Measurements from ENCODE around the gene FMN2. TPM values are rescaled to one million over a fixed set of nuclear protein-coding genes. Genes with fewer than 3 reads are reported as not detected.

Gene FMN2
- total RNA-seq, 2 donors from 2014 or later, result 26.9 to 27.2 TPM

DNA sequence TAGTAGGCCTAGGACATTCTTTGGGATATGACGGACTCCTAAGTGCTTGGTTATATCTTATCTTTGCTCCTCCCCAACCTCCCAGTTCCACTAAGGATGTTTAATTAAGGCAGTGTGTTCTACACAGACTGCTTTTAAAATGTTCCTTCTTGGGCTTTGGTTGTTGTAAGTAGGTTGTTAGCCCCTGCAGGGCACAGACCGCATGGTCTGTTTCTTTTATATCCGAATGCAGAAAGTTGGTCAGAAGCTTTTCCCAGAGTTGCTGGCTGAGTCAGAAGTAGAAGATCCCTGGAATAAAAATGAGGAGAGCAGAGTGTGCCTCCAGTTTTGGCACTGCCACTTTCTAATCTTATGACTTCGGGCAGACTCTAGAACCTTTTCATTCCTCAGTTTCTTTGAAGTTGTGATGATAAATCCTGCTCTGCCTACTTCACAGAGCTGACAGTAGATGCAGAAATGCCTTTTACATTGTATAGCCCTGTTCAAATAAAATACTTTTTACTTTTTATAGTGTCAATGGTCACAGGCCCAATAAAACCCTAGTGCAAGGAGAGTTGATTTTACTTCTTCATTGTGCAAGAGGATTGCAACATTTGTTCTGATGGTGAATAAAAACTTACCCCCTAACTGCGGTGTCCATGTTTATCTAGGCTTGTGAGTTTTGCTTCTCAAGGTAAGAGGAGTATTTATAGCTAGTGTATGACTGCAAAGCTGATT lies 18.4 kb downstream of the FMN2 start:
- Histone ChIP-seq H3K9ac (ENCODE audit: extremely low read depth, low read length, poor library complexity, severe bottlenecking) (no peak overlapping the region), H3K27me3 (ENCODE audit: control insufficient read depth, insufficient read depth, low read length, poor library complexity, severe bottlenecking) (no peaks in the 10 kb centered on the region), H3K4me3 (ENCODE audit: low read length) (no peak overlapping the region), H3K4me1 (ENCODE audit: control insufficient read depth, insufficient read depth, low read length) (peaks cover 14% of the 10 kb centered on the region), H3K36me3 (ENCODE audit: control insufficient read depth, insufficient read depth, low read length) (peaks cover 14% of the 10 kb centered on the region), H3K9me3 (ENCODE audit: control insufficient read depth, low read length) (no peaks in the 10 kb centered on the region), H3K27ac (ENCODE audit: low read depth, low read length) (no peak overlapping the region)
- no peak overlapping the region for H3K4me3 Mint-ChIP-seq
- H3K9me3 Mint-ChIP-seq, result no peaks in the 10 kb centered on the region
- WGBS, 2 experiments (ENCODE audit: insufficient coverage in 1 of 2, insufficient read length in 1 of 2), result 85 to 100% methylated on average over 3 to 5 of the region's 5 CpGs
- H3K27ac Mint-ChIP-seq, result no peak overlapping the region
- H3K36me3 Mint-ChIP-seq (ENCODE audit: low read depth), result peaks cover 2% of the 10 kb centered on the region
- no peaks in the 10 kb centered on the region for H3K27me3 Mint-ChIP-seq (ENCODE audit: insufficient read depth)
- H3K4me1 Mint-ChIP-seq, result peaks cover 29% of the 10 kb centered on the region
- no peak for DNase-seq
- TF ChIP-seq, protein P1, sequence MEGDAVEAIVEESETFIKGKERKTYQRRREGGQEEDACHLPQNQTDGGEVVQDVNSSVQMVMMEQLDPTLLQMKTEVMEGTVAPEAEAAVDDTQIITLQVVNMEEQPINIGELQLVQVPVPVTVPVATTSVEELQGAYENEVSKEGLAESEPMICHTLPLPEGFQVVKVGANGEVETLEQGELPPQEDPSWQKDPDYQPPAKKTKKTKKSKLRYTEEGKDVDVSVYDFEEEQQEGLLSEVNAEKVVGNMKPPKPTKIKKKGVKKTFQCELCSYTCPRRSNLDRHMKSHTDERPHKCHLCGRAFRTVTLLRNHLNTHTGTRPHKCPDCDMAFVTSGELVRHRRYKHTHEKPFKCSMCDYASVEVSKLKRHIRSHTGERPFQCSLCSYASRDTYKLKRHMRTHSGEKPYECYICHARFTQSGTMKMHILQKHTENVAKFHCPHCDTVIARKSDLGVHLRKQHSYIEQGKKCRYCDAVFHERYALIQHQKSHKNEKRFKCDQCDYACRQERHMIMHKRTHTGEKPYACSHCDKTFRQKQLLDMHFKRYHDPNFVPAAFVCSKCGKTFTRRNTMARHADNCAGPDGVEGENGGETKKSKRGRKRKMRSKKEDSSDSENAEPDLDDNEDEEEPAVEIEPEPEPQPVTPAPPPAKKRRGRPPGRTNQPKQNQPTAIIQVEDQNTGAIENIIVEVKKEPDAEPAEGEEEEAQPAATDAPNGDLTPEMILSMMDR (conservative IDR thresholded peaks at IDR 0.05), result no peak

DNA sequence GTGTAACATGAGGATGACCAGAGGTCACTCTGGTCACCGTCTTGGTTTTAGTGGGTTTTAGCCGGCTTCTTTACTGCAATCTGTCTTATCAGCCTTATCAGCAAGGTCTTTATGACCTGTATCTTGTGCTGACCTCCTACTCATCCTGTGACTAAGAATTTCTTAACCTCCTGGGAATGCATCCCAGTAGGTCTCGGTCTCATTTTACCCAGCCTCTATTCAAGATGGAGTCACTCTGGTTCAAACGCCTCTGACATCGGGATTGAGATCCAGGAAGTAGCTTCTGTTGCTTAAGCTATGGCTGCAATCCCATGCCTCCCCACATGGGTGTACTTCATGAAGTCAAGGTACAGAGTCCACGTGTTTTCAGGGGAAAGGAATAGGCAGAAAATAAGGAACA lies 19.9 kb downstream of the FMN2 start:
- peaks cover 19% of the 10 kb centered on the region for H3K36me3 ChIP-seq (ENCODE audit: control insufficient read depth, insufficient read depth, low read length)
- H3K27me3 ChIP-seq (ENCODE audit: control insufficient read depth, insufficient read depth, low read length, poor library complexity, severe bottlenecking), result no peaks in the 10 kb centered on the region
- H3K9me3 ChIP-seq (ENCODE audit: control insufficient read depth, low read length), result no peaks in the 10 kb centered on the region
- 89 to 92% methylated on average over 4 to 6 of the region's 6 CpGs for WGBS, 2 experiments (ENCODE audit: insufficient coverage in 1 of 2, insufficient read length in 1 of 2)
- DNase-seq, result peak; percentile 57
- H3K27ac ChIP-seq (ENCODE audit: low read depth, low read length), result no peak overlapping the region
- H3K9ac ChIP-seq (ENCODE audit: extremely low read depth, low read length, poor library complexity, severe bottlenecking), result no peak overlapping the region
- H3K4me1 ChIP-seq (ENCODE audit: control insufficient read depth, insufficient read depth, low read length), result peaks cover 14% of the 10 kb centered on the region
- TF ChIP-seq, protein P1 (conservative IDR thresholded peaks at IDR 0.05), result peak; percentile 56
- no peak overlapping the region for H3K27ac Mint-ChIP-seq
- H3K27me3 Mint-ChIP-seq (ENCODE audit: insufficient read depth), result no peaks in the 10 kb centered on the region
- peaks cover 2% of the 10 kb centered on the region for H3K36me3 Mint-ChIP-seq (ENCODE audit: low read depth)
- H3K9me3 Mint-ChIP-seq, result no peaks in the 10 kb centered on the region
- no peak overlapping the region for H3K4me3 Mint-ChIP-seq
- no peak overlapping the region for H3K4me3 ChIP-seq (ENCODE audit: low read length)
- H3K4me1 Mint-ChIP-seq, result peaks cover 29% of the 10 kb centered on the region

DNA sequence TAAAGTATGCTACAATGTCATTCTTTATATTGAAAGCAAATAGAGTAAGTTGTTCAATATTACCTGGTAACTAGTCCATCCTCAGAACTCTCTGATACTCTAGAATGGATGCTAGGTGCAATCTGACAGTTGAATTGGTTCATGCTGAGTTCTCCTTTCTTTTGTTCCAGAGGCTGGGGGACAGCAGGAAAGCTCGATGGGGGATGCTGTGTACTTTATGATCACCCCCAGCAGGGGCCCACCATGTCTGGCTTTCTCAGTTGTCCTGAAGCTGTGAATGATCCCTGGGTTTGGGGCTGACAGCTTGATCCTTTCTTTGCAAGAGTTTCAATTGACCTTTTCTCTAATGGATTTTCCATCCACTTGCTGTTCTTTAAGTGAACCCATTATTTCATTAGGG lies 22.5 kb downstream of the FMN2 start:
- Mint-ChIP-seq H3K4me3 (no peak overlapping the region), H3K36me3 (ENCODE audit: low read depth) (no peaks in the 10 kb centered on the region), H3K4me1 (peaks cover 28% of the 10 kb centered on the region), H3K27ac (no peak overlapping the region), H3K27me3 (ENCODE audit: insufficient read depth) (no peaks in the 10 kb centered on the region), H3K9me3 (no peaks in the 10 kb centered on the region)
- WGBS, 2 experiments (ENCODE audit: insufficient coverage in 1 of 2, insufficient read length in 1 of 2), result 46% methylated on average over 1 of the region's 1 CpG; no CpG with 5 or more reads in 1 of the 2 experiments
- H3K27ac ChIP-seq (ENCODE audit: low read depth, low read length), result no peak overlapping the region
- H3K4me3 ChIP-seq (ENCODE audit: low read length), result peak overlapping the region; percentile 5
- TF ChIP-seq, protein P1 (conservative IDR thresholded peaks at IDR 0.05), result no peak
- peaks cover 19% of the 10 kb centered on the region for H3K36me3 ChIP-seq (ENCODE audit: control insufficient read depth, insufficient read depth, low read length)
- H3K27me3 ChIP-seq (ENCODE audit: control insufficient read depth, insufficient read depth, low read length, poor library complexity, severe bottlenecking), result no peaks in the 10 kb centered on the region
- no peak for DNase-seq
- H3K9ac ChIP-seq (ENCODE audit: extremely low read depth, low read length, poor library complexity, severe bottlenecking), result no peak overlapping the region
- H3K4me1 ChIP-seq (ENCODE audit: control insufficient read depth, insufficient read depth, low read length), result peaks cover 14% of the 10 kb centered on the region
- no peaks in the 10 kb centered on the region for H3K9me3 ChIP-seq (ENCODE audit: control insufficient read depth, low read length)

Data from endodermal cell (in vitro differentiated cells).